T47D (cell line): ENCODE data around the gene DROSHA.
"Not testable (repeated sequence)": the region's sequence is repeated elsewhere in the genome, so short reads cannot be mapped to it uniquely, and the experiment has no call there.

Experiments used
- DNase-seq, 2 experiments: peaks; one replicate each; pipeline versions ENCODE4 v3.0.0 to v3.0.0-alpha.2; 2011 to 2012; ENCODE audit warnings: low read depth in 1 of 2, low spot score in 1 of 2
- JUND ChIP-seq: IDR thresholded peaks from 2 replicates; pipeline ENCODE4 v1.6.1; 2012; ENCODE audit warnings: low read depth
- in situ Hi-C: cut with HindIII; loops from 2 replicates; pipeline ENCODE4 v1.10.0; 2016; ENCODE audit warnings: low sequenced_read_pairs, low pct_unique_long_range_greater_than_20kb

Gene DROSHA

GRCh38 chr5:31366941-31367340, 165.0 kb downstream of the DROSHA start:
- in situ Hi-C loops: no loop called here
- no peak for TF ChIP-seq JUND
- no peak for DNase-seq

- no peak for DNase-seq
- no peak for TF ChIP-seq JUND
- in situ Hi-C loops: no loop called here
Observed at GRCh38 chr5:31365776-31366175, 166.1 kb downstream of the DROSHA start.

- no peak for DNase-seq
- TF ChIP-seq JUND: no peak
- in situ Hi-C loops: no loop called here
Observed at GRCh38 chr5:31364881-31365636, 166.8 kb downstream of the DROSHA start.

GRCh38 chr5:31362931-31363568, 168.8 kb downstream of the DROSHA start:
- DNase-seq: no peak
- TF ChIP-seq JUND: no peak
- in situ Hi-C loops: no loop called here

GRCh38 chr5:31362529-31362900, 169.4 kb downstream of the DROSHA start:
- in situ Hi-C loops: no loop called here
- no peak for DNase-seq
- no peak for TF ChIP-seq JUND

GRCh38 chr5:31361704-31362528, 170.0 kb downstream of the DROSHA start:
- in situ Hi-C loops, DNase-seq: not testable (repeated sequence)

- in situ Hi-C loops: no loop called here
- no peak for DNase-seq
- TF ChIP-seq JUND: no peak
Observed at GRCh38 chr5:31361234-31361633, 170.7 kb downstream of the DROSHA start.

GRCh38 chr5:31359839-31360238, 172.1 kb downstream of the DROSHA start:
- DNase-seq: no peak
- in situ Hi-C loops: no loop called here
- no peak for TF ChIP-seq JUND

GRCh38 chr5:31357038-31357437, 174.9 kb downstream of the DROSHA start:
- no peak for DNase-seq
- TF ChIP-seq JUND: no peak
- in situ Hi-C loops: no loop called here

- no peak for TF ChIP-seq JUND
- in situ Hi-C loops: no loop called here
- DNase-seq: peak in 1 of 2 experiments; percentile 54
Observed at GRCh38 chr5:31355337-31355736, 176.6 kb downstream of the DROSHA start.
